ENCODE data around the gene FNDC11. TPM values are rescaled to one million over a fixed set of nuclear protein-coding genes. Genes with fewer than 3 reads are reported as not detected.
A peak's percentile ranks its signal among the peaks of the same experiment; 100 is the strongest.
"Not testable (repeated sequence)": the region's sequence is repeated elsewhere in the genome, so short reads cannot be mapped to it uniquely, and the experiment has no call there.

The FNDC11 gene, protein sequence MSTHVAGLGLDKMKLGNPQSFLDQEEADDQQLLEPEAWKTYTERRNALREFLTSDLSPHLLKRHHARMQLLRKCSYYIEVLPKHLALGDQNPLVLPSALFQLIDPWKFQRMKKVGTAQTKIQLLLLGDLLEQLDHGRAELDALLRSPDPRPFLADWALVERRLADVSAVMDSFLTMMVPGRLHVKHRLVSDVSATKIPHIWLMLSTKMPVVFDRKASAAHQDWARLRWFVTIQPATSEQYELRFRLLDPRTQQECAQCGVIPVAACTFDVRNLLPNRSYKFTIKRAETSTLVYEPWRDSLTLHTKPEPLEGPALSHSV
- total RNA-seq: under 1 TPM in 1 of 2 donors, not detected in 1; 0.42 TPM
- long read RNA-seq: 0 reads

DNA sequence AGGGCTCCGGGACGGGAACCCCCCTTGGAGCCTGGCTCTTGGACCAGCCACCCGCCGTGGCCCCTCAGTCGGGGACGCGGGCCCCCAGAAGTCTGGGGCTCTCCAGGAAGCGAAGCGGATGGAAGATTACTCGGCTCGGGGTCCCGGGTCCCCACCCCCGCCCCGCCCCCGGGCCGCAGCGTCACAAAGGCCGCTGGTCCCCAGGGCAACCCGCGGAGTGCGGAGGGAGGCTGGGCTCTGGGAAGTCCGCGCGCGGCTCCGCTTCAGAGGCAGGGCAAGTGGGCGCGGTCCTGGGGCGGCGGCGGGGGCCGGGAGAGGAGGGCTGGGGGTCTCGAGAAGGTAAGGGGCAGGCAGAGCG is at the start of gene FNDC11:
Gene FNDC11 (plus strand): TSS at position 227 of the 358 bp plus-strand sequence. CDS start 1,505 bp downstream, outside the sequence.
- intact Hi-C loops (cut with DNase I, micrococcal nuclease): loop anchor here in 1 of 2 donors (10.0 kb wide), 1 partner anchor 91 kb away; no protein-coding TSS in a partner anchor
- peak; percentile 50 for ATAC-seq
- peak in 1 of 2 donors; percentile 69 for DNase-seq

DNA sequence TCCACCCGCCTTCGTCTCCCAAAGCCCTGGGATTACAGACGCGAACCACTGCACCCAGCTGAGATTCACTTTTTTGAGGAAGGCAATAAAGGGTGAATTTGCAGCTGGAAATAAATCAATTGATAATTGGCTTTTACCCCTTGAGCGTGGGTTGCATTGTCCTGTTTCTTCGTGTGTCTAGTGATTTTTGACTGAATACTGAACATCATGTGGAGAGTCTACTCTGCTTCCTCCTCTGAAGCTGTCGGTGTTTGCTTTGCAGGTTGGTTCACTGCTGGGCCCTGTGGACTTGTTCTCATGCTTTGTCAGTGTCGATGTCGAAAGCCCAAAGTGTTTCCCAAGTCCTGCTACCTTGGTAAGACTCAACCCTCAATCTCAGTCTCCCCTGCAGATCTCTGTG is 49.3 kb upstream of the FNDC11 start:
- DNase-seq (no peak), ATAC-seq (no peak)
- intact Hi-C loops (cut with DNase I, micrococcal nuclease): no loop called here

DNA sequence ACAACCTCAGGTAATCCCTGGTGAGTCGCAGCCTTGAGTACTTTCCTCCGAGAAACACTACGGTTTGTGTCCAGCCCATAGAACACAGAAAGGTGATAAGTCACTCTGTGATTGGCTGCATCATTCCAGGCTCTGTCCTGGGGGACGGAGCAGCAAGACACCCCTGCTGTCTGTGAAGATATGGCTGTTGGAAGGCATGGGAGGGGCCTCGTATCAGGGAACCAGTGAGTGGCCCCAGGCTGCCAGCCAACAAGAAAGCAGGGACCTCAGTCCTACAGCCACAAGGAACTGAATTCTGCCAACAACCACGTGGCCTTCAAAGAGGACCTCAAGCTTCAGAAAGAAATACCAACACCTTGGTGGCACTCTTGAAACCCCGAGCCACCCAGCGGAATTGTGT is 48.7 kb upstream of the FNDC11 start:
- ATAC-seq (no peak), DNase-seq (no peak)
- intact Hi-C loops (cut with DNase I, micrococcal nuclease): no loop called here

DNA sequence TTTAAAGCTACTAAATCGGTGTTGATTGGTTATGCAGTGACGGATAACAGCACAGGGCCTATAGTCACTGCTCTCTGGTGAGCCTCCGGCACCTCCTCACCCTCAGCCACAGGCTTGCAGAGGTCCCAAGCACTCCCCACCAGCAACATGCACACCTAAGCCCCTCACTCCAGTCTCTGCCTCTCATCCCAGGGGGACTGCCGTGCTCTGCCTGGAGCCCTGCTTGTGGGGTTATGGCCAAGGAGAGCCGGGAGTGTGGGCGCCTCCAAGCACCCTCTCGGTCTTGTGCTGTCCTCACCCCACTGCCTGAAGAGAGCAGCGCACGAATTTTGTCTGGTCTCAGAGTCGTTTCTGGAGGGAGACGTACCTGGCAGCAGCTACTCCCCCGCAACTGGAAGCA is 48.2 kb upstream of the FNDC11 start:
- DNase-seq (no peak), ATAC-seq (no peak)

DNA sequence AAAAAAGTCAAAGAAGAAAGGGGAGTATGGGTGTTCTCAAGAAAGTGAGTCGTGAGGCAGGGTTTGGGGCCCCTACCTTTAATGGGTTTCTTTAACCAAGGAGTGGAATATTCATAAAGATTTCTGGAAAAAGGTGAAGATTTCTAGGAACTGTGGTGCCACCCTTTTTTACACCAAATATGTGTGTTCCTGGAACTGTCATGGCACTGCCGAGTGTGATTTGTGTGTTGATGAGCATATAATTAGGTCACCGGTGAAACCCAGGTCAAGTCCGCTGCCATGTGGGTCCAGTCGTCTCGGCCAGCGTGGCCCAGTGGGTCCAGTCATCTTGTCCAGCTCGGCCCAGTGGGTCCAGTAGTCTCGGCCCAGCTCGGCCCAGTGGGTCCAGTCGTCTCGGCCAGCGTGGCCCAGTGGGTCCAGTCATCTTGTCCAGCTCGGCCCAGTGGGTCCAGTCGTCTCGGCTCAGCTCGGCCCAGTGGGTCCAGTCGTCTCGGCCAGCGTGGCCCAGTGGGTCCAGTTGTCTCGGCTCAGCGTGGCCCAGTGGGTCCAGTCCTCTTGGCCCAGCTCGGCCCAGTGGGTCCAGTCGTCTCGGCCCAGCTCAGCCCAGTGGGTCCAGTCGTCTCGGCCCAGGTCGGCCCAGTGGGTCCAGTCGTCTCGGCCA is 46.7 kb upstream of the FNDC11 start:
- DNase-seq: no peak
- no peak for ATAC-seq
- intact Hi-C loops (cut with DNase I, micrococcal nuclease): no loop called here

More for the DNA sequence above, 48.2 kb upstream of the FNDC11 start:
- intact Hi-C loops (cut with DNase I, micrococcal nuclease): no loop called here

DNA sequence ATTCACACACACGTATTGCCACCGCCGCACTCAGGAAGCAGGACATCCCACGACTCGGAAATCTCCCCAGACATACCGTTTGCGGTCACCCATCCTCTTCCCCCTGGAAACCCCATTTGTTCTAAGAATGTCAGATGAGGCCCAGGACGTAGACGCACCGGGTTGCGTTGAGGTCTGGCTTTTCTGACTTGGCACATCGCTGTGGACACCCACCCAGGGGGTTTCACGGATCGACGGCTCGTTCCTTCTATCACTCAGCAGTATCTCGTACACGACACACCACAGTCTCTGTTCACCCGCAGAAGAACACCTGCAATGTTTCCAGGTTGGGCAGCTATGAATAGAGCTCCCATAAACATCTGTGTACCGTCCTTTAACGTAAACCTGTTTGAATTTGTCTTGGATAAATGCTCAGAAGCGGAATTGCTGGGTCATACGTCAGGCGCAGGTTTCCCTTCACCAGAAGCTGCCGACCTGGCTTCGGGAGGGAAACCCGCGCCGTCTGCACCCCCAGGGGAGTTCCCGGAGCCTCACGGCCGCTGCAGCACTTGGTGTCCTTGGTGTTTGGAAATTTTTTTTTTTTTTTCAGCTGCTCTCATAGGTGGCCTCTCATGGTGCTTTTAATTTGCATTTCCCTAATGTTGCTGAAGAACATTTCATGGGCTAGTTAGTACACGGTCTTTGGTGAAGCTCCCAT is 45.7 kb upstream of the FNDC11 start:
- DNase-seq: no peak
- ATAC-seq: no peak
- intact Hi-C loops (cut with DNase I, micrococcal nuclease): no loop called here

DNA sequence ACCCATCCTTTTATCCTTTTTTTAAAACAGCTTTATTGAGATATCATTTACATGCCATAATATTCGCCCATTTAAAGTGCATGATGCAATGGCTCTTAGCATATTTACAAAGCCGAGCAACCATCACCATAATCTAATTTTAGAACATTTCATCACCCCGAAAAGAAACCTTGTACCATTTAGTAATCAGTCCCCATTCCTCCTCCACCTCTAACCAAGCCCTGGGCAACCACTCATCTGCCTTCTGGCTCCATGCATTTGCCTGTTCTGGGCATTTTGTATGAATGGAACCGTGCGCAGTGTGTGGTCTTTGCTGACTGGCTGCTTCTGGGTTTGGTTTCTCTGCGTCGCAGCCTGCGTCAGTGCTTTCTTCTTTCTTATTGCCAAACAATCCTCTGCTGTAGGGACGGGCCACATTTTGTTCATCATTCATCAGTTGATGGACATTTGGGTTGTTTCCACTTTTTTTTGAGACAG is 44.8 kb upstream of the FNDC11 start:
- intact Hi-C loops (cut with DNase I, micrococcal nuclease): no loop called here
- ATAC-seq (no peak), DNase-seq (no peak)

DNA sequence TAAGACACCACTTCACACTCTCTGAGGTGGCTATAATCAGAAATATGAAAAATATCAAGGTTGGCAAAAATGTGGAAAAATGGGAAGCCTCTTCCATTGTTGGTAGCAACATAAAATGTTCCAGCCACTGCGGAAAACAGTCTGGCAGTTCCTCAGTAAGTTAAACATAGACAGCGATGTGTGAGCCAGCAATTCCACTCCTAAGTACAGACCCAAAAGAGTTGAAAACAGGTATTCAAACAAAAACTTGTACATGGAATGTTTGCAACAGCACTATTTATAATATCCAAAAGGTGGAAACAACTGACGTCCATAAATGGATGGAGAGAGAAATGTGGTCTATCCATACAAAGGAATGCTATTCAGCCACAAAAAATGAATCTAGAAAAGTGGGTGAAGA is 40.8 kb upstream of the FNDC11 start:
- DNase-seq: no peak
- intact Hi-C loops (cut with DNase I, micrococcal nuclease): no loop called here
- ATAC-seq: no peak

DNA sequence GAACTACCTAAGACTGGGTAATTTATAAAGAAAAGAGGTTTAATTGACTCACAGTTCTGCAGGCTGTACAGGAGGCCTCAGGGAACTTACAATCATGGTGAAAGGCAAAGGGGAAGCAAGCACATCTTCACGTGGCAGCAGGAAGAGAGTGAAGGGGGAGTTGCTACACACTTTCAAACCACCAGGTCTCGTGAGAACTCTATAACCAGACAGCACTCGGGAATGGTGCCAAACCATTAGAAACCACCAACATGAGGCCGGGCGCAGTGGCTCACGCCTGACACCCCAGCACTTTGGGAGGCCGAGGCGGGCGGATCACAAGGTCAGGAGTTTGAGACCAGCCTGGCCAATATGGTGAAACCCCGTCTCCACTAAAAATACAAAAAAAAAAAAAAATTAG is 39.4 kb upstream of the FNDC11 start:
- DNase-seq; intact Hi-C loops (cut with DNase I, micrococcal nuclease); ATAC-seq: not testable (repeated sequence)

DNA sequence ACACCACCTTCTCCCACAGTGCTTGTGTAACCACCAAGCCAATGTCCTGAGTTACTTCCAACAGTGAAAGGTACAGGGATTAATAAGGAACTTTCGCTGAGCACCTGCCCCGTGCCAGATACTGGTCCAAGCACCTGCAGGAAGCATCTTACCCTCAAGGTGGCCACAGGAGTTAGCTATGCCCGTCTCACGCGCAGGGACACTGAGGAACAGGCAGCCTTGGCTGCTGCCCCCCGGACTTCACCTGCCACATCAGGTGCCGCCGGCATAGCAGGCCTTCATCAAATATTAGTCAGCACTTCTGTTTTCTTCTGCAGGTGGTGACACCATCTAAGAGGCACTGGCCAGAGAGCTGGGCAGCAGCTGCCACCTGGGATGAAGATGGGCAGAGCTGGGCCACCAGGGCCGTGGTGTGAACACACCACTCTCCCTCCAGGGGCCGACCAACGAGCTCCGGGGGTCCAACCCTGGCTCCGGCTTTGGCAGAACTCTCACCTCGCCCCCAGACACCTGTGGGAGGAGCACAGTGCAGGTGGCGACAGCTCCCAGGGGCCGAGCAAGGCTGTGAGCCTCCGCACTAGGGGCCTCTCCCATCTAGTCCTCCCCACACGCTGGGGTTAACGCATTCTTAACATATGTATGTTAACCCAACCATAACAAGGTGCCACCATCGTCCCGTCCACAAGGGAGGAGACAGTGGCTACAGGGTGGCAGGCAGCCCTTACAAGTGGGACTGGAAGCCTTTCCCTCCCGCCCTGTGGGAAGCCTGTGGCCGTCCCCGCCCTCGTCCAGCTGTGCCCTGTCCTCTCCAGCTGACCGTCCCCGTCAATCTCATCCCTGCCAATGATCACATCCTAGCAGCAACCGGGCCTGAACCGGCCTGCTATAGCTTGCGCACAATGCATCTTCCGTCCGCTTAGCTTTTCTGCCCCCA is 36.3 kb upstream of the FNDC11 start:
- DNase-seq (no peak), ATAC-seq (no peak)
- intact Hi-C loops (cut with DNase I, micrococcal nuclease): no loop called here

DNA sequence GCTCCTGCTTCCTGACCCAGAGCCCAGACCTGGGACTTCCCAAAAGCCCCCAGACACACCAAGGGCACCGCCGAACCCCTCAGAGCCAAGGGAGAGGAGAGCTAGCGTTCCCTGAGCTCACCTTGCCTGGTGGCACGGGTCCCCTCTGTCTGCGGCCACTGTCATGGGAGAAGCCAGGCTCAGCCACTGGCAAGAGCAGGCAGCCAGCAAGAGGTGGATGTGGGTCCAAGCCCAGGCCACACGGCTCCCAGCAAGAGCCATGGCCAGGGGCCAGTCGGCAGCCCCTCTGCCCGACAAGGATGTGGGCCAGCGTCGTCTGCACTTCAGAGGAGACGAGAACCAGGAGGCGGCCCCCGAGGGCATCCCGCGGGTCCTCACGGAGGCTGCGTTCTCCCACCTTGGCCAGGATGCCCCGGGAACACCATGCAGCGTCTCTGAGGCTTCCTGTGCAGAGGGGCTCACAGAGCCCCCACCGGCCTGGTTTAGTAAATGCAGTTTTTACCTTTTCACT is 35.6 kb upstream of the FNDC11 start:
- ATAC-seq: no peak
- DNase-seq: peak in 1 of 2 donors; percentile 9

DNA sequence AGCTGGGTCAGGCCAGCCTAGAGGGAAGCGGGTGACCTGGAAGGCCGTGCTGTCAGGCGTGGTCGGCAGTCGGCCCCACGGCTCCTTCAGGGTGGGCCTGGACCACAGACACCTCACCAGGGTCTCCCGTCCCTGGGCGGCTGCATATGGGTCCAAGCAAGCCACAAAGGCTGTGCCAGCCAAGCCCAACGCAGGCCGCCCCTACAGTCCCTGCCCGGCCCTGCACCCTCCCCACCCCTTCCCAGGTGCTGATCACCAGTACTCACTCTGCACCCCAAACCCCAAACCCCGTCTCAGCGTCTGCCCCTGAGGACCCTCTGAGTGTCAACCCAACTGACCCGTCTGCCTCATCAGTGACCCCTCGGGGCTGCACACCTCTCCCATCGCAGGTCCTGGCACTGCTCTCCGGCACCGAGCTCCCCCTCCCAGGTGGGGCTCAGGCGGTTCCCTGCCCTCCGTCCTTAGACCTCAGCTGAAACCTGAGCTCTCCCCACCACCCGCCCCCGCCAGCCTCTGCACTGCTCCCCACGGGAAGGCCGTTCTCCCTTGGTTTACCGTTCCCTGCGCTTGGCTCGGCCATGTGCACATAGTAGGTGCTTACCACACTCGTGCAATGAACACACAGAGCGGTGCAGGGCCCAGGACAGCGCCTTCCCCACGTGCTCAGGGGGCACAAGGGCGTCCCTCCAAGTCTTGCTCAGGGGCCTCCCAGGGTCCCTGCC is 34.9 kb upstream of the FNDC11 start:
- ATAC-seq (no peak), DNase-seq (peak in 1 of 2 donors; percentile 21)
- intact Hi-C loops (cut with DNase I, micrococcal nuclease): no loop called here

More for the DNA sequence above, 35.6 kb upstream of the FNDC11 start:
- intact Hi-C loops (cut with DNase I, micrococcal nuclease): no loop called here

DNA sequence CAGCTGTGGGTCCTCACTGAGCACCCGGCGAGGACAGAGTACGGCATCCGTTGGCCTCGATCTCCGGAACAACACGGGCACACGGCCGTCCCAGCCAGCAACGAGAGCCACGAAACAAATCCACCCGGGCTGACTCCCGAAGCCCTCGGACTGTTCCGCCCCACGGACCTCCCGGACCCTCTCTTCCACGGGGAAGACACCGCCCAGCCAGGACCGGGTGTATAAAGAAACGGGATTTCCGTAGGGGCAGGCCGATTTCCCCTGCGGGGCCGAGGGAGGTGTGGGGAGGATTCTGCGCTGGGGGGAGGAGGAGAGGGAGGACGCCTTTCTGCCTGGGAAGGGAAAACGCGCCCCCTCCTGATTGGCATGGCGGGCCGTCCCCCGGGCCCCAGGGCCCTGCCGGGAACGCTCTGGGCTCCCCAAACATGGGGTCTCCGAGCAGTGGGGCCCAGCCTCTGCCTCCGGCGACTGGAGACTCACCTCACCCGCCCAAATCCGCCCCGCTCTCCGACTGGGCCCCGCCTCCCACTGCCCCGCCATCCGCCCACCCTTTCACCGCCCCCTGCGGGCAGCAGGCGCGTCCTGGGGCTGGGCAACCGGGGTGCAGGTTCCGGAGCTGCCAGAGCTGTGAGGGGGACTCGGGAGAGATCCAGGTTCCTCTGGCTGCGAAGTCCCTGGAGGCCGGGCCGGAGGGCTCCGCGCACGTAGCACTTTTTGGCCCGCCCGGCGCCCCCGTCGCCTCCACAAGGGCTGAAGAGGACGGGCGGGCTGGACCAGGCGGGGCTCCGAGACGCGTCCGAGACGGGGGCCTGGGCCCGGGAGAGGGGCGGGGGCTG is 34.1 kb upstream of the FNDC11 start:
- DNase-seq: peak; percentile 58 to 76
- intact Hi-C loops (cut with DNase I, micrococcal nuclease): no loop called here
- peak; percentile 34 for ATAC-seq

DNA sequence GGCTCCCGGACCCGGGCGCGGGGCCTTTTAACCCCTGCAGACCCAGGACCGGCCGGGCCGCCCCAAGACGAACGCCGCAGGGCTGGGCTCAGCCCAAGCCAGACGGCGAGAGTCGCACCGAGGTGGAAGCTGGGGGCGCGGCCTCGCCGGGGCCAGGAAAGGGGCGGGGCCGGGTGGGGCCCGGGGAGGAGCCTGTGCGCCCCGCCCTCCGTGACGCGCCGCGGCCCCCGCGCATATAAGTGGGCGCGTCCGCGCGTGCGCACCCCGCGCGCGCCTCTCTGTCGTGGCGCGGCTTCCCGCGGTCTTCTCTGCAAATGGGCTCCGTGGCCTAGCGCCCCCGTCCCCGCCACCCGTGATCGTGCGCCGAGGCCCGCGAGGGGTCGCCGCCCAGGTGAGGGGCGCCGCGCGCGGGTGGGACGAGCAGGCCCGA is 33.4 kb upstream of the FNDC11 start, which contains the start of gene PPDPF:
Gene PPDPF (plus strand): TSS at position 262 of the 430 bp plus-strand sequence. CDS start 544 bp downstream, outside the sequence.
- DNase-seq (peak; percentile 71 to 88), ATAC-seq (peak; percentile 78)
- intact Hi-C loops (cut with DNase I, micrococcal nuclease): no loop called here

DNA sequence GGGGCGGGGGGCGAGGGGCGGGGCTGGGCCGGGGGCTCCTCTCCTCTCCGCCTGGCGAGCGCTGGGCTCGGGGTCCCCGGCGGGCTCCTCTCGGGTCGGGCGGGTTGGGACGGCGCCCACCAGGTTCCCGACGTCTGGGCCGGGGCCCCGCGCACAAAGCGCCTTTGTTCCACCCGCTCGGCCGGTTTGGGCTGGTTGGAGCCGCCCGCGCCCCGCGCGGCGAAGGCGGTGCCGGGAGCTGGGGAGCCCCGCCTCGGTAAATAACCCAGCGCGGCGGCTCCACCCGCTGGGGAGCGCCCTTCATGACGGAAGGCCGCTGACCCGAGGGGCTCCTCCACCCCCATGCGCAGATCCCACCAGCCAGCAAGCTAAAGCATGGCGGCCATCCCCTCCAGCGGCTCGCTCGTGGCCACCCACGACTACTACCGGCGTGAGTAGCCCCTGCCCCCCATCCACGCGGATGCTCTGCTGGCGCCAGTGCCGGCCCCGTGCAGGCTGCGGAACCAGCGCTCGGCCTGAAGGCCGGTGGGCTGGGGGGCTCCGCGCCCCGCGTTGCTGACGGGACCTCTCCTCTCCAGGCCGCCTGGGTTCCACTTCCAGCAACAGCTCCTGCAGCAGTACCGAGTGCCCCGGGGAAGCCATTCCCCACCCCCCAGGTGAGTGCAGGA is 32.9 kb upstream of the FNDC11 start:
- intact Hi-C loops (cut with DNase I, micrococcal nuclease): no loop called here
- ATAC-seq (peak; percentile 70), DNase-seq (peak; percentile 83 to 90)

DNA sequence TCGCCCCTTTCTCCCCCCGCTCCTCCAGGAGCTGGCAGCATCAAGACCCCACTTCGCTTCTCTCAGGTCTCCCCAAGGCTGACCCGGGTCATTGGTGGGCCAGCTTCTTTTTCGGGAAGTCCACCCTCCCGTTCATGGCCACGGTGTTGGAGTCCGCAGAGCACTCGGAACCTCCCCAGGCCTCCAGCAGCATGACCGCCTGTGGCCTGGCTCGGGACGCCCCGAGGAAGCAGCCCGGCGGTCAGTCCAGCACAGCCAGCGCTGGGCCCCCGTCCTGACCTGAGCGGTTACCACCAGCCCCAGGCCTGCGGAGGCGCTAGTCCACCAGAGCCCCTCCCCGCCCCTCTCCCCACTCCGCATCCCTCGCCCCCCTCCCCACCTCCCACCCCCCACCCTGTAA is 32.4 kb upstream of the FNDC11 start:
- ATAC-seq: peak; percentile 4
- intact Hi-C loops (cut with DNase I, micrococcal nuclease): no loop called here
- no peak for DNase-seq

All from left colon (tissue), 2 donors.